Measurements from ENCODE around the gene MRC1. TPM values are rescaled to one million over a fixed set of nuclear protein-coding genes. Genes with fewer than 3 reads are reported as not detected.

MRC1 gene
- total and polyA plus RNA-seq, 5 donors from 2014 or later, result 0.24 to 1.8 (median 0.64) TPM

DNA sequence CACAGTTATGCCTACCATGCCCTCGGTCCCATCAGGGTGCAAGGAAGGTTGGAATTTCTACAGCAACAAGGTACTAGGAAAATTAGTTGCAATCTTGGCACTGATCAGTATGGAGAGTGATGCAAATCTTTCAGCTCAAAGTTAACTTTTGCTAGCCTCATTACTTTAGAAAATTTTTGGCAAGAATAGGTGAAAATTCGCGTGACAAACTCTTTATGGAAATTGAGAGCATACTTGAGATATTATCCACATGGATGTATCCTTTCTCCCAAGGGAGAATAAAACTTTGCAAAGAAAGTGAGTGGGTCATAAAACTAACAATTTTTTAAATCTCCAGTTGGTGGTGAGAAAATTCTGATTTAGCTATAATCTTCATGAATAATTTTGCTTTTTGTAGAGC is 71.5 kb downstream of the MRC1 start:
- H3K27ac ChIP-seq (ENCODE audit: insufficient read depth, low read length, poor library complexity, severe bottlenecking), result no peak overlapping the region
- H3K4me1 ChIP-seq (ENCODE audit: control insufficient read depth, insufficient read depth, low read length, poor library complexity, severe bottlenecking), result no peaks in the 10 kb centered on the region
- H3K4me3 ChIP-seq (ENCODE audit: low read depth, low read length), result no peak overlapping the region
- peaks cover 0 to 6% (median 2%) of the 10 kb centered on the region in 7 donors for H3K9me3 Mint-ChIP-seq
- no peaks in the 10 kb centered on the region for H3K27me3 ChIP-seq (ENCODE audit: control insufficient read depth, insufficient read depth, low read length)
- H3K36me3 Mint-ChIP-seq, result no peaks in the 10 kb centered on the region
- H3K4me3 Mint-ChIP-seq, result no peak overlapping the region
- H3K27ac Mint-ChIP-seq, result no peak overlapping the region
- H3K9me3 ChIP-seq (ENCODE audit: control insufficient read depth in 2 of 2, low read length in 2 of 2), result peaks cover 0 to 4% of the 10 kb centered on the region in 2 experiments
- peaks cover 4% of the 10 kb centered on the region for H3K27me3 Mint-ChIP-seq
- H3K36me3 ChIP-seq (ENCODE audit: control insufficient read depth, insufficient read depth, low read length), result no peaks in the 10 kb centered on the region
- H3K4me1 Mint-ChIP-seq, result no peaks in the 10 kb centered on the region
- DNase-seq (no peak), ATAC-seq (ENCODE audit: low read depth in 2 of 2) (no peak)

DNA sequence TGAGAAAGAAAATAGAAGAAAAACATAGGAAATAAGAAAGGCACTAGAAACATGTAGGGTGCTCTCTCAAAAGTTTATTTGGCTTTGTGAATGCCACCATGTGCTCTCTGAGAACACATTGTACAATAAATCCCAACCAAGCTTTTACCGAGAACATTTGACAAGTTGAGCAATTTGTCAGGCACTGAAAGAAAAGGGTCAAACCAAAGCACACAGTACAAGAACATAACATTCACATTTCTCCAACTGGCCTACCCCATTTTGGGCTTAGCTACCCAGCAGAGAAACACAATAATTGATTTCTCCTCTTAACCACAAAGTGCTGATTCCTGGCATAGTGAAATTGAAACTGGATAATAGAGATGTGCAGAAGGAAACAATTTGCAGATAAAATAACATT is 73.4 kb downstream of the MRC1 start:
- no peaks in the 10 kb centered on the region for H3K4me1 ChIP-seq (ENCODE audit: control insufficient read depth, insufficient read depth, low read length, poor library complexity, severe bottlenecking)
- ATAC-seq (ENCODE audit: low read depth in 2 of 2) (no peak), DNase-seq (no peak)
- no peaks in the 10 kb centered on the region for H3K36me3 ChIP-seq (ENCODE audit: control insufficient read depth, insufficient read depth, low read length)
- H3K27me3 Mint-ChIP-seq, result peaks cover 4% of the 10 kb centered on the region
- H3K27ac ChIP-seq (ENCODE audit: insufficient read depth, low read length, poor library complexity, severe bottlenecking), result no peak overlapping the region
- peaks cover 0 to 7% (median 2%) of the 10 kb centered on the region in 7 donors for H3K9me3 Mint-ChIP-seq
- H3K27ac Mint-ChIP-seq, result no peak overlapping the region
- no peaks in the 10 kb centered on the region for H3K27me3 ChIP-seq (ENCODE audit: control insufficient read depth, insufficient read depth, low read length)
- no peaks in the 10 kb centered on the region for H3K36me3 Mint-ChIP-seq
- H3K9me3 ChIP-seq (ENCODE audit: control insufficient read depth in 2 of 2, low read length in 2 of 2), result peaks cover 0 to 4% of the 10 kb centered on the region in 2 experiments
- no peaks in the 10 kb centered on the region for H3K4me1 Mint-ChIP-seq
- no peak overlapping the region for H3K4me3 ChIP-seq (ENCODE audit: low read depth, low read length)
- H3K4me3 Mint-ChIP-seq, result no peak overlapping the region

DNA sequence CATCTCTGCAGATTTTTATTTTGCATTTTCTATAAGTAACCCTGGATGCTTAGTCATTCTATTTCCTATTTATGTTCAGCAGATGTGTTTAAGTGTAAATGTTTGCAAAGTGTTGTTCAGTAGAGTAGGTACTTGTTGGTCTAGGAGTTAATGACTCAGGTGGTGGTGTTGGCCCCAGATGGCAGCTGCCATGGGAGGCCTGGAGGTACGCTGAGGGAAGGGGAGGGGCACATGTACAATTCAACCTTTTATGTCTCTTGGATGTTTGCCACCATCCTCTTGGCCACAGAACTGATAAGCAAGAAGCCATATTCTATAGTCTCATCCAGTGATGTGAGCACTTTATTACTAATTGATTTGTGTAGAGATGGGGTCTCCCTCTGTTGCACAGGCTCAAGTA is 74.5 kb downstream of the MRC1 start:
- no peaks in the 10 kb centered on the region for H3K4me1 Mint-ChIP-seq
- ATAC-seq (ENCODE audit: low read depth in 2 of 2), result no peak

DNA sequence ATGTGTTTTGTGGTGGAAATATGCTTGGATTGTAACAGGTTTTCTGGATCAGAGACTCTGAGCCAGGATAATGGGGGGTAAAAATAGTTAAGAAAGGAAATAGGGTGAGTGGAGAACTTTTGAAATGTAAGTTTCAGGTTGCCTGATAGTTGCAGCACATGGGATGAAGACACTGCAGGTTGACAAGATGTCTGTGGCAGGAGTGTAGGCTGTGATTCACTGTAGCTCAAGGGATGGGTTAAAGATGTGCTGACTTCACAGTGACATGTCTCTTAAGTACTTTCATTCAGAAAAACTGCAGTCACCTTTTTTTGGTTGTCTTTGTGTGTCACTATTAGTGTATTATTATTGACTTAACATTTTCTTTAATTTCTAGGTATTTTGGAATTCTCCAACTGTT is 79.0 kb downstream of the MRC1 start:
- Histone ChIP-seq H3K36me3 (ENCODE audit: control insufficient read depth, insufficient read depth, low read length) (no peaks in the 10 kb centered on the region), H3K27ac (ENCODE audit: insufficient read depth, low read length, poor library complexity, severe bottlenecking) (no peak overlapping the region), H3K9me3 (ENCODE audit: control insufficient read depth in 2 of 2, low read length in 2 of 2) (peaks cover 0 to 4% of the 10 kb centered on the region in 2 experiments), H3K27me3 (ENCODE audit: control insufficient read depth, insufficient read depth, low read length) (no peaks in the 10 kb centered on the region), H3K4me1 (ENCODE audit: control insufficient read depth, insufficient read depth, low read length, poor library complexity, severe bottlenecking) (no peaks in the 10 kb centered on the region), H3K4me3 (ENCODE audit: low read depth, low read length) (no peak overlapping the region)
- Mint-ChIP-seq H3K27ac (no peak overlapping the region), H3K27me3 (peaks cover 4% of the 10 kb centered on the region), H3K4me1 (peaks cover 0 to 4% (median 2%) of the 10 kb centered on the region in 4 donors), H3K36me3 (no peaks in the 10 kb centered on the region), H3K4me3 (no peak overlapping the region), H3K9me3 (peaks cover 0 to 6% (median 2%) of the 10 kb centered on the region in 7 donors)
- no peak for DNase-seq
- ATAC-seq (ENCODE audit: low read depth in 2 of 2), result no peak

More for the DNA sequence above, 74.5 kb downstream of the MRC1 start:
- Histone ChIP-seq H3K4me1 (ENCODE audit: control insufficient read depth, insufficient read depth, low read length, poor library complexity, severe bottlenecking) (no peaks in the 10 kb centered on the region), H3K36me3 (ENCODE audit: control insufficient read depth, insufficient read depth, low read length) (no peaks in the 10 kb centered on the region), H3K9me3 (ENCODE audit: control insufficient read depth in 2 of 2, low read length in 2 of 2) (peaks cover 0 to 4% of the 10 kb centered on the region in 2 experiments), H3K27me3 (ENCODE audit: control insufficient read depth, insufficient read depth, low read length) (no peaks in the 10 kb centered on the region), H3K27ac (ENCODE audit: insufficient read depth, low read length, poor library complexity, severe bottlenecking) (no peak overlapping the region), H3K4me3 (ENCODE audit: low read depth, low read length) (no peak overlapping the region)
- no peak for DNase-seq
- Mint-ChIP-seq H3K36me3 (no peaks in the 10 kb centered on the region), H3K27me3 (peaks cover 4% of the 10 kb centered on the region), H3K9me3 (peaks cover 0 to 7% (median 2%) of the 10 kb centered on the region in 7 donors), H3K27ac (no peak overlapping the region), H3K4me3 (no peak overlapping the region)

DNA sequence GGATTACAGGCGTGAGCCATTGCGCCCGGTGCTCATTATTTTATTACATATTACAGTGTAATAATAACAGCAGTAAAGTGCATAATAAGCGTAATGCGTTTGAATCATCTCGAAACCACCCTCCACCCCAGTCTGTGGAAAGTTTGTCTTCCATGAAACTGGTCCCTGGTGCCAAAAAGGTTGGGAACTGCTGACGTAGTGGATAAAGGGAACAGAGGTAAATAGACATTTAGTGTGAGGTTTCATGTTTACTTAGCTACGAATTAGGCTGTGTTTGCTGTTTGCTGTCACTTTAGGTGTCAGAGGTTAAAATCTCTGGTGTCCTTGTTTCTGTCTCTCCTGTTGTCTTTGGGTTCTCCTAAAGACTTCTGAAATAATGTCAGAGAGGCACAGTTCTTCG is 82.3 kb downstream of the MRC1 start:
- Mint-ChIP-seq H3K4me1 (peaks cover 0 to 4% (median 2%) of the 10 kb centered on the region in 4 donors), H3K27me3 (peaks cover 4% of the 10 kb centered on the region), H3K9me3 (peaks cover 0 to 3% (median 0%) of the 10 kb centered on the region in 7 donors), H3K36me3 (no peaks in the 10 kb centered on the region), H3K4me3 (no peak overlapping the region), H3K27ac (no peak overlapping the region)
- ATAC-seq (ENCODE audit: low read depth in 2 of 2) (no peak), DNase-seq (no peak)
- H3K27me3 ChIP-seq (ENCODE audit: control insufficient read depth, insufficient read depth, low read length), result no peaks in the 10 kb centered on the region
- H3K4me3 ChIP-seq (ENCODE audit: low read depth, low read length), result no peak overlapping the region
- H3K9me3 ChIP-seq (ENCODE audit: control insufficient read depth in 2 of 2, low read length in 2 of 2), result no peaks in the 10 kb centered on the region
- no peaks in the 10 kb centered on the region for H3K4me1 ChIP-seq (ENCODE audit: control insufficient read depth, insufficient read depth, low read length, poor library complexity, severe bottlenecking)
- no peak overlapping the region for H3K27ac ChIP-seq (ENCODE audit: insufficient read depth, low read length, poor library complexity, severe bottlenecking)
- no peaks in the 10 kb centered on the region for H3K36me3 ChIP-seq (ENCODE audit: control insufficient read depth, insufficient read depth, low read length)

DNA sequence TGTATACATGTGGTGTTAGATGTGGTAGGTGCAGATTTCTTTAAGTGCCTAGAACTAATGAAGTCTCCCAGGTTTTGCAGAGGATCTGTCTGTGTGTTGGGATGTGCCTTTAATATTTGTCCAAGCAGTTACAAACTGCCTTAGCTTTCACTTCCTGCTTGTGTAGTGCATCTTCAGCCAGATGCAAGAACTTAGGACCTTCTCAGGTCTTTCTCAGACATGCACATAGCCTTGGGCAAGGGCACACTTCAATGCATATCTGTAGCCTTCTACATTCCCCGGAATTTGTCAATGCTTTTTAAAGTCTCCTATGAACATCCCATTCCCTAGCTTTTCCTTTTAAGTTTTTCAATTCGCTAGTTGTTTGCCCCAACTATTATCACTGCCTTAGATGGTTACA is 95.4 kb downstream of the MRC1 start:
- no peak overlapping the region for H3K27ac Mint-ChIP-seq
- H3K9me3 Mint-ChIP-seq, result no peaks in the 10 kb centered on the region
- H3K4me1 Mint-ChIP-seq, result no peaks in the 10 kb centered on the region
- Histone ChIP-seq H3K4me1 (ENCODE audit: control insufficient read depth, insufficient read depth, low read length, poor library complexity, severe bottlenecking) (no peaks in the 10 kb centered on the region), H3K27me3 (ENCODE audit: control insufficient read depth, insufficient read depth, low read length) (peaks cover 2% of the 10 kb centered on the region), H3K4me3 (ENCODE audit: low read depth, low read length) (no peak overlapping the region), H3K9me3 (ENCODE audit: control insufficient read depth in 2 of 2, low read length in 2 of 2) (no peaks in the 10 kb centered on the region), H3K27ac (ENCODE audit: insufficient read depth, low read length, poor library complexity, severe bottlenecking) (no peak overlapping the region), H3K36me3 (ENCODE audit: control insufficient read depth, insufficient read depth, low read length) (no peaks in the 10 kb centered on the region)
- DNase-seq (no peak), ATAC-seq (ENCODE audit: low read depth in 2 of 2) (no peak)
- no peaks in the 10 kb centered on the region for H3K36me3 Mint-ChIP-seq
- H3K27me3 Mint-ChIP-seq, result peaks cover 23% of the 10 kb centered on the region
- H3K4me3 Mint-ChIP-seq, result no peak overlapping the region

DNA sequence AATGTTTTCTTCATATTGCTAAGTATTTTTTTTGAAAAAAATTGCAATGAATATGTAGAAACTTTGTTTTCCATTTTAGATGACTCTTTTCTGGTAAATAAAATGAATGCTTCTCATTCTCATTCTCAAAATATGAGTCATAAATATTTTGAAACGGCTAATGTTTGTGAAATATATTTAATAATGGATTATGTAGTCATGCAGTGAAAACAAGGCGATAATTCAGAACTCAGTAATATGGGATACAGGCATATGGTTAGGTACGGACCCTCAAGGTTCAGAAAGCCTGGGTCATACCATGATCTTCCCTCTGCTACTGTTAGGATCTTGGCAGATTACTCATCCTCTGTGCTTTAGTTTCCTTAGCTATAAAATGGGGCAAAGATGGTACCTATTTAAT is 96.3 kb downstream of the MRC1 start:
- H3K27ac Mint-ChIP-seq, result no peak overlapping the region
- no peaks in the 10 kb centered on the region for H3K4me1 ChIP-seq (ENCODE audit: control insufficient read depth, insufficient read depth, low read length, poor library complexity, severe bottlenecking)
- no peak overlapping the region for H3K27ac ChIP-seq (ENCODE audit: insufficient read depth, low read length, poor library complexity, severe bottlenecking)
- H3K9me3 ChIP-seq (ENCODE audit: control insufficient read depth in 2 of 2, low read length in 2 of 2), result no peaks in the 10 kb centered on the region
- no peaks in the 10 kb centered on the region for H3K36me3 Mint-ChIP-seq
- no peak overlapping the region for H3K4me3 ChIP-seq (ENCODE audit: low read depth, low read length)
- ATAC-seq (ENCODE audit: low read depth in 2 of 2) (no peak), DNase-seq (no peak)
- peaks cover 2% of the 10 kb centered on the region for H3K27me3 ChIP-seq (ENCODE audit: control insufficient read depth, insufficient read depth, low read length)
- H3K27me3 Mint-ChIP-seq, result peaks cover 29% of the 10 kb centered on the region
- H3K4me1 Mint-ChIP-seq, result no peaks in the 10 kb centered on the region
- peaks cover 0 to 2% (median 0%) of the 10 kb centered on the region in 7 donors for H3K9me3 Mint-ChIP-seq
- H3K36me3 ChIP-seq (ENCODE audit: control insufficient read depth, insufficient read depth, low read length), result no peaks in the 10 kb centered on the region
- no peak overlapping the region for H3K4me3 Mint-ChIP-seq

DNA sequence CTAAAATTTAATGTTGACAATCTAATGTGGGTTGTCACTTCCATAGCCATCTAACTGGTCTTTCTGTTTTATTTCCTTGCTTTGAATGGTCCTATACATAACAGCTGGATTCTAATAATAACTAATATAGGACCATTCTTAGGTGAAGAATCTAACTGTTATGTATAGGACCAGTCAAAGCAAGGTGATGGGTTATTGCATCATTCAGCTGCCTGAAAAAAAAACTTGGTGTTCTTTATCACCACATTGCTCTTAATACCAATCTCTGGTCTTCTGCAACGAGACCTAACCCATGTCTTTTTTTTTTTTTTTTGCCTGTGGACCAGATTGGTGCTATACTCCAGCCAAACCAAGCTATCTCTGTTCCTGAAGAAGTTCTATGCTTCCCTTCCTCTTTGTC is 96.9 kb downstream of the MRC1 start:
- Histone ChIP-seq H3K36me3 (ENCODE audit: control insufficient read depth, insufficient read depth, low read length) (no peaks in the 10 kb centered on the region), H3K4me3 (ENCODE audit: low read depth, low read length) (no peak overlapping the region), H3K27me3 (ENCODE audit: control insufficient read depth, insufficient read depth, low read length) (peaks cover 2% of the 10 kb centered on the region), H3K27ac (ENCODE audit: insufficient read depth, low read length, poor library complexity, severe bottlenecking) (no peak overlapping the region), H3K4me1 (ENCODE audit: control insufficient read depth, insufficient read depth, low read length, poor library complexity, severe bottlenecking) (no peaks in the 10 kb centered on the region), H3K9me3 (ENCODE audit: control insufficient read depth in 2 of 2, low read length in 2 of 2) (no peaks in the 10 kb centered on the region)
- Mint-ChIP-seq H3K4me3 (no peak overlapping the region), H3K36me3 (no peaks in the 10 kb centered on the region), H3K4me1 (no peaks in the 10 kb centered on the region), H3K9me3 (peaks cover 0 to 2% (median 0%) of the 10 kb centered on the region in 7 donors), H3K27me3 (peaks cover 29% of the 10 kb centered on the region), H3K27ac (no peak overlapping the region)
- no peak for DNase-seq
- no peak for ATAC-seq (ENCODE audit: low read depth in 2 of 2)

All from CD4-positive, CD25-positive, alpha-beta regulatory T cell (primary cell).